ENCODE data around the gene EML6.
A peak's percentile ranks its signal among the peaks of the same experiment; 100 is the strongest.

The EML6 gene

DNA sequence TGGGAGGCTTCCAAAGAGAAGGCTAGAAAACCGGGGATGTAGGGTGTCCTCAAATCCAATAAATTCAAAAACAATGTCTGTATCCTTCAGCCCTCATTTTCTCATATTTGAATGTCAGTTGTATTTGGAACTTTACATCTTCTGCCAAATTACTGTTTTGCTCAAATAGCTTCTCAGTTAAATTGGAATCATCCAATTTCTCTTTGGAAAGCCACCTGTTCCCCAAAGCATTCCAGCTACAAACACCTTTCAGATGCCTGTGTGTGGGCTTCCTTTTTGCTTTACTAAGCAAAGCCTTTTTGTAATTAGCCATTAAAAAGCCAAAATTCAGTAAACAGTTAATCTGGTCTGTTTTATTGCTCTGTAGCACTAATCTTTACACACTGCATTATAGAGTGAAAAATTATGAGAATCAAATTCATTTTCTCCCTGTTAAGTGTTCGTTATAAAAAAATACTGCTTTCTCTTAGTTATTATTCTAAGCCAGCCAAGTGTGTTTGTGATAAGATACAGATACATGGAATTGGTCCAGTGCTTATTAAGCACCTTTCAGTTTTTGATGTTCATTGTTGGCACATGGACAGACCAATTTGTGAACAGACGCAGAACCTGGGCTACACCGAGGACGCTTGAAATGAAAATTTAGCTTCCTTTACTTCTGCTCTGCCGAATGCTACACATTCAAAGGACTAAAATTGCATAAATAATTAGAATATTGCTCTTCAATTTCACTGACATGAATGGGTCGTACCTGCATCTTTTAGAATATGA, 175.2 kb downstream of the EML6 start:
- POLR2A ChIA-PET (ENCODE audit: low non-redundant PET): no interaction called here
- CTCF ChIA-PET: interaction anchor here (0.6 to 2.2 kb wide), 5 partner anchors 9 to 277 kb away, joined by 3 to 14 read pairs (median 6); no protein-coding TSS in a partner anchor
- no peak overlapping the region for H3K27ac ChIP-seq
- no peak for DNase-seq (ENCODE audit: low spot score)
- TF ChIP-seq, protein P1, sequence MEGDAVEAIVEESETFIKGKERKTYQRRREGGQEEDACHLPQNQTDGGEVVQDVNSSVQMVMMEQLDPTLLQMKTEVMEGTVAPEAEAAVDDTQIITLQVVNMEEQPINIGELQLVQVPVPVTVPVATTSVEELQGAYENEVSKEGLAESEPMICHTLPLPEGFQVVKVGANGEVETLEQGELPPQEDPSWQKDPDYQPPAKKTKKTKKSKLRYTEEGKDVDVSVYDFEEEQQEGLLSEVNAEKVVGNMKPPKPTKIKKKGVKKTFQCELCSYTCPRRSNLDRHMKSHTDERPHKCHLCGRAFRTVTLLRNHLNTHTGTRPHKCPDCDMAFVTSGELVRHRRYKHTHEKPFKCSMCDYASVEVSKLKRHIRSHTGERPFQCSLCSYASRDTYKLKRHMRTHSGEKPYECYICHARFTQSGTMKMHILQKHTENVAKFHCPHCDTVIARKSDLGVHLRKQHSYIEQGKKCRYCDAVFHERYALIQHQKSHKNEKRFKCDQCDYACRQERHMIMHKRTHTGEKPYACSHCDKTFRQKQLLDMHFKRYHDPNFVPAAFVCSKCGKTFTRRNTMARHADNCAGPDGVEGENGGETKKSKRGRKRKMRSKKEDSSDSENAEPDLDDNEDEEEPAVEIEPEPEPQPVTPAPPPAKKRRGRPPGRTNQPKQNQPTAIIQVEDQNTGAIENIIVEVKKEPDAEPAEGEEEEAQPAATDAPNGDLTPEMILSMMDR (conservative IDR thresholded peaks at IDR 0.05; ENCODE audit: low read depth): no peak

DNA sequence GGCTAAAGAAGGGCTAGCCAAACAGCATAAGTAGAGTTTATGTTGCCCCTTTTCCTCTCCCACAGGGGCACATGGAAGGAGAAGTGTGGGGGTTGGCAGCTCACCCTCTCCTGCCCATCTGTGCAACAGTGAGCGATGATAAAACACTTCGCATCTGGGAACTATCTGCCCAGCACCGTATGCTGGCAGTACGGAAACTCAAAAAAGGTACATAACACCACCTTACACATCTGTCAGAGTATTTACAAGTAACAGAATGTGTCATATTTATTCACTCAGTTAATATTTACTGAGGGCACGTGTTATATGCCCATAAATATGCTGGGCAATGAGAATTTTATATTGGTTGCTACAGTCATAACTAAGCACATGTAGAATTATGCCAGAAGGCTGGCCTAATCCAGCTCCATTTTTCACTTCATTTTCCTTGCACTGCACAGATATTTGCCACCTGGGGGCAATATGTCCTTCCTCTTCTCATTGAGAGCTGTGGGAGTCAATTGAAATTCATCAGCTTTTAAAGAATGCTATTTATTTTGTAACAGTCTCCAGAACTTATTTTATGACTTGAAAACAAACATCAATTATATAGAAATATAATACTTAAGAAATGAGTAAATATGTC, 176.2 kb downstream of the EML6 start:
- no peak overlapping the region for H3K27ac ChIP-seq
- TF ChIP-seq, protein P1 (conservative IDR thresholded peaks at IDR 0.05; ENCODE audit: low read depth): peak; percentile 60
- peak; percentile 26 for DNase-seq (ENCODE audit: low spot score)
- CTCF ChIA-PET: interaction anchor here (0.6 to 2.2 kb wide), 19 partner anchors 9 to 285 kb away, joined by 3 to 14 read pairs (median 4); no protein-coding TSS in a partner anchor
- POLR2A ChIA-PET (ENCODE audit: low non-redundant PET): no interaction called here

DNA sequence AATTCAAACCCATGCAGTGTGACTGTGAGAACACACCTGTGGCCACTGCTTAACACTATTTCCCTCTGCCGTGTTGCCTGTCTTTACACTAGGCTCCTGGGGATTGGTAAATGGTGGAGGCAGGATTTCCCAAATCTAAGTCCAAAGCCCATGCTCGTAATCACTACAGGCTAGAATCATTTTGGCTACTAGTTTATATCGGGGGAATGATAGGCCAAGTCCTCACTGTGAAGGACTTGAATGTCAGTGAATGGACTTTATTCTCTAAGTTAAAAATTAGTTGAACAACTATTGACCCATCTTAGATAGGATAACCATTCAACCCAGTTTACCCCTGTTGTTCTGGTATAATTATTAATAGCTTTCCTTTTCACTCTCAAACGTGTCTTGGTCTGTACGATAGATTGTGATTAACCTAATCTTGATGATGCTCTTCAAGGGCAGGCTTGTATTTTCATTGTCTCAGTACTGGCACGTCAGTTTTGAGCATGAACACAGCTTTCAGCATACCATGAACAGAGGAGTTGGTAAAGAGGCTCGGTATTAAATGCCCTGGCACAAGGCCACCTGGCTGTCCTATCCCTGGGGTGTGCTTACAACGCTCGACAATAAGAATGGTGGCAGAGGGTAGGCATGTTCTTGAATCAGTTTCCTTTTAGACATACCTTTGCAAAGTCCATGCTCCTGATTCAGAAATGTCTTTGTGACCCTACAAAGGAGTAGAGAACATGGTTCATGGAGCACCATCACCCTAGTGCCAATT, 177.9 kb downstream of the EML6 start:
- no peak overlapping the region for H3K27ac ChIP-seq
- TF ChIP-seq, protein P1 (conservative IDR thresholded peaks at IDR 0.05; ENCODE audit: low read depth): no peak
- no peak for DNase-seq (ENCODE audit: low spot score)
- ChIA-PET POLR2A (ENCODE audit: low non-redundant PET) (no interaction called here), CTCF (no interaction called here)

DNA sequence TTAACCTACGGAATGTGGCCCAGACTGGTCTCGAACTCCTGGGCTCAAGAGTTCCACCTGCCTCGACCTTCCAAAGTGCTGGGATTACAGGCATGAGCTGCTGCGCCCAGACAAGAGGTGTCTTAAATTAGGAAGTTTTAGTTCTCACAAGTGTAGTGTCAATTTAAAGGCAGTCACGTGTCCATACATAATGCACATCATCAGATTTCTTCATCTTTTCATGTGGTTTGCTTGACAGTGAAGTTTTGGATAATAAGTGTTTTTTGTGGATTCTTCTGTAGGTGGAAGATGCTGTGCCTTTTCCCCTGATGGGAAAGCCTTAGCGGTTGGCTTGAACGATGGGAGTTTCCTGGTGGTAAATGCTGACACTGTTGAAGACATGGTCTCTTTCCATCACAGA, 179.3 kb downstream of the EML6 start:
- TF ChIP-seq, protein P1 (conservative IDR thresholded peaks at IDR 0.05; ENCODE audit: low read depth): no peak
- no peak for DNase-seq (ENCODE audit: low spot score)
- H3K27ac ChIP-seq: peak overlapping the region; percentile 53
- CTCF ChIA-PET: no interaction called here
- POLR2A ChIA-PET (ENCODE audit: low non-redundant PET): no interaction called here

DNA sequence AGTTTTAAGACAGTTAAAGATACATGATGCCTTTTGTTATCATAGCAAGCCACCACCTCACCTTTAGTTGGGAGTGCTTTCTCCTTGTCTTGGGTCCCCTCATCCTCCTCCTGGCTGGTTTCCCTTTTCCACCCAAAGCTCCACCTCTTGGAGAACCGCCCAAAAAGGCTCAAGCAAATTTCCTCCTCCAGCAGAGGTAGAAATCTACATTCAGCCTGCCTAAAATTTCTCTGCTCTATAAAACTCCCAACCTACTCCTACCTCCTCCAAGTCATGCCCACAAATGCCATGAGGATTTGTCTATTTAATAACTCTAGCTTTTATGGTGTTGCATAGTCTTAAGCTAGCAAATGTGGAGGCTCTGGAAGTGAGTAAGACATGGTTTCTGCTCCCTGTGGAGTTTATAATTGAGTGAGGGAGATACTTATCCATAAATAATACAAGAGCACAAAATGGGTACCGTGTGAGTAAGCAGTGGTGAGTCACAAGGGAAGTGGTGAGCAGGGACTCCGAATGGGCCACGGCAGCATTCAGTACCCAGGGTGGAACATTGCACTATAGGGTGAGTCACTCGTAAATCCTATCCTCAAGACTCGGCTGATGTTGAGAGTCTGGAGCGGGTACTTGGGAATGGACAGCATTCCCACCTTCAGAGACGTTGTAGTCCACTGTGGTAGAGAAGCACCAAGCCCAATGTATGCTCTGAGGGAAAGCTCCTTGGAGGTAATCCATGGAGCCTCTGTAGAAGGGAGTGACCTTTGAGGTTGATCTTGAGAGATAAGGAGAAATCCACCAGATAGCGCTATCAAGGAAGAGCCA, 180.5 kb downstream of the EML6 start:
- TF ChIP-seq, protein P1 (conservative IDR thresholded peaks at IDR 0.05; ENCODE audit: low read depth): no peak
- DNase-seq (ENCODE audit: low spot score): peak; percentile 98
- CTCF ChIA-PET: interaction anchor here (0.7 kb wide), 1 partner anchor 240 kb away, joined by 3 read pairs; no protein-coding TSS in a partner anchor
- POLR2A ChIA-PET (ENCODE audit: low non-redundant PET): no interaction called here
- peak overlapping the region; percentile 86 for H3K27ac ChIP-seq

Data from RWPE1 (cell line).